HG03457 (cell line): ENCODE results near the gene SDS.

Experiments used
- ATAC-seq: cut with Tn5 transposase; IDR thresholded peaks from one replicate; pipeline ENCODE4 v1.9.1; 2021; ENCODE audit warnings: moderate number of reproducible peaks; ENCODE audit not compliant: unreplicated experiment

SDS gene, protein sequence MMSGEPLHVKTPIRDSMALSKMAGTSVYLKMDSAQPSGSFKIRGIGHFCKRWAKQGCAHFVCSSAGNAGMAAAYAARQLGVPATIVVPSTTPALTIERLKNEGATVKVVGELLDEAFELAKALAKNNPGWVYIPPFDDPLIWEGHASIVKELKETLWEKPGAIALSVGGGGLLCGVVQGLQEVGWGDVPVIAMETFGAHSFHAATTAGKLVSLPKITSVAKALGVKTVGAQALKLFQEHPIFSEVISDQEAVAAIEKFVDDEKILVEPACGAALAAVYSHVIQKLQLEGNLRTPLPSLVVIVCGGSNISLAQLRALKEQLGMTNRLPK

GRCh38 chr12:113403435-113404415 is at the start of gene SDS:
Gene SDS (minus strand): TSS chr12:113403887. CDS start chr12:113399708, 4,179 bp downstream.
- ATAC-seq, result no peak

GRCh38 chr12:113453330-113453729 is 49.6 kb upstream of the SDS start:
- ATAC-seq, result no peak

- no peak for ATAC-seq
Observed at GRCh38 chr12:113452458-113452857, 48.8 kb upstream of the SDS start.

DNA sequence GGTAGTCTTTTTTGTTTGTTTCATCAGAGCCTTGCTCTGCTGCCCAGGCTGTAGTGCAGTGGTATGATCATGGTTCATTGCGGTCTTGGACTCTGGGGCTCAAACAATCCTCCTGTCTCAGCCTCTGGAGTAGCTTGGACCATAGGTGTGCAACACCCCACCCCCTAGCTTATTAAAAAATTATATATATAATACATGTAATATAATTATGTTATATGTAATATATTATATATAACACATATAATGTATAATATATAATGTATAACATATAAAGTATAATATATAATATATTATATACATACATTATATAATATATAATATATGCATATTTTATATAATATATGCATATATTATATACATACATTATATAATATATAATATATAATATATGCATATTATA is 46.2 kb upstream of the SDS start:
- ATAC-seq, result no peak

DNA sequence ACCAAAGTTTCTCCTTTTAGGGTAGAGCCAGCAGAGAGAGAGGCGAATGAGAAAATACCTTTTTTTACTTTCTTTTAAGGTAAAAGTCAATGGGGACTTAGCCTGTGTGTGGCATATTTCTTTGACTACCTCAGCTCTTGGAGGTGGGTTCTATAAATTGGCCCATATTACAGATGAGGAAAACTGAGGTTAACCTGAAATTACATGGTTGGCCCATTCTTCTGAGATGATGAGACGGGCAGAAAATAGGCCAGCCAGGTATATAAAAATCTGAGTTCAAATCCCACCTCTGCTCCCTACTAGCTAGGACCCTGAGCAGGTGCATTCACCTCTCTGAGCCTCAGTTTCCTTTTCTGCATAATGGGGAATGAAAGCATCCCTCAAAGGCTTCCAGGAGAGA is 45.6 kb upstream of the SDS start:
- no peak for ATAC-seq

GRCh38 chr12:113448873-113449272 is 45.2 kb upstream of the SDS start:
- ATAC-seq, result no peak

- ATAC-seq, result no peak
Observed at GRCh38 chr12:113445544-113446171, 42.0 kb upstream of the SDS start.

GRCh38 chr12:113443030-113443539 is 39.4 kb upstream of the SDS start:
- no peak for ATAC-seq

DNA sequence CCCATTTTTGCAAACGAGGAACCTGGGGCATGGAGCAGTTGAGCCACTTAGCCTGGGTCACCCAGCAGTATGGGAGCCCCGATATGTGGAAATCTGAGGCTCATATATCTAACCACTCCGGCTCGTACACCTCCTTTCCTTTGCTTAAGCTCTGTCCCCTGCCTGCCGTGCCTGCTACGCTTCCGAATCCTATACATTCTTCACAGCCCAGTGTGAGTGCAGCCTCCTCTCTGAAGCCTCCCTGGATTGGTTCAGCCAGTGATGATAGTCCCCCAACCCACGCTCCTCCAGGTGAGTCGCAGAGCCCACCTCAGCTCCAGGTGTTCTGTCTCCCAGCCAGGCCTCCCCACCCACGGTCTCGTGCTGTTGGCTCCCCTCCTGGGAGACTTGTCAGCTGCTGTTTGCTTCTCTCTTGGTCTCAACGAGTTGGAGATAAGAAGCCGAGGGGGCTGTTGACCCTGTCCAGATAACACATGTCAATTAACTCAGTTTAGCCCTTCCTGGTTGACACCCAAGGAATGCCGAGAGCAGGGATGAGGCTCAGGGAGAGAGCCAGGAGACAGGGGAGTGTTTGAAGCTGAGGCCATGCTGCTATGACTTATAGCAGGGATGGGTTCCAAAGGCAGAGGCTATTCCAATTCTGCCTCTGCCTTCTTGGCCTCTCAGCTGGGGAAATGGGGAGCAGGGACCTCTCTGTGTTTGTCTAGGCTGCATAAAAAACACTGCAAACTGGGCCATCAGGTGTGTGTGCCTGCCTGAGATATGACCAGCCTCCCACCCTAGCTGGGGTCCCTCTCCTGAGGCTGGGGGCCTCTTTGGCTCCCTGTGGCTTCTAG is 37.5 kb upstream of the SDS start:
- no peak for ATAC-seq

DNA sequence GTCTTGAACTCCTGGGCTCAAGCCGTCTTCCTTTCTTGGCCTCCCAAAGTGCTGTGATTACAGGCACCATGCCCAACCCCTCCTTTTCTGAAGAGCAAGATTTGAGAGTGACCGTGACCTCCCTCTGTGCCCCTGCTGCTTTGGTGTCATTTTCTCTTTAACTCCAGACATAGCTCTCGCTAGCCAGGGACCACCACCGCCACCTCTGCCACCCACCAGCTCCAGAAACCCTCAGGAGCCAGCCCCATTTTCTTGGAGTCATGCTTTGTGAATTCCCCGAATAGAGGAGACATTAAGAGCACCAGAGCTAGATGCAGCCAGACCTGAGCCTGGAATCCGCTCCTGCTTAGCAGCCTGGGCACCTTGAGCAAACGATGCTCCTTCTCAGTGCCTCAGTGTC is 36.6 kb upstream of the SDS start:
- no peak for ATAC-seq

GRCh38 chr12:113439606-113440030 is 35.9 kb upstream of the SDS start:
- no peak for ATAC-seq

GRCh38 chr12:113439301-113439597 is 35.6 kb upstream of the SDS start:
- ATAC-seq, result no peak

DNA sequence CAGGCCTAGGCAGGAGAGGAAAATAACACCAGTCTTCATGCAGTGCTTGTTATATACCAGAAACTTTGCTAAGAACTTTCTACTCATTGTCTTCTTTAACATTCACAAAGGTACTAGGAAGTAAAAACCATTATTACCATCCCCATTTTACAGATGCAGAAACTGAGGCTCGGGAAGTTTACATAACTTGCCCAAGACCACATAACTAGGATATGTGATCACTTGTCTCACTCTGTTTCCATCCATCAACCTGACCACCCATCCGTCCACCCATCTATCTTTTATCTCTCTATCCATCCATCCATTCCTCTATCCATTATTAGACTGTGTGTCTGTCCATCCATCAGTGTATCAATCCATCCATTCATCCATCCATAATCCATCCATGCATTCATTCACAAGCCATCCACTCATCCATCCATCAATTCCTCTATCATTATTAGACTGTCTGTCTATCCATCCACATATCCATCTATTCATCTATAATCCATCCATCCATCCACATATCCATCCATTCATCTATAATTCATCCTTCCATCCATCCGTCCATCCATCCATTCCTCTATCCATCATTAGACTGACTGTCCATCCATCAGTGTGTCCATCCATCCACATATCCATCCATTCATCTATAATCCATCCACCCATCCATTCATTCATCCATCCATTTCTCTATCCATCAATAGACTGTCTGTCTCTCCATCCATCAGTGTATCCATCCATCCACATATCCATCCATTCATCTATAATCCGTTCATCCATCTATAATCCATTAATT is 35.0 kb upstream of the SDS start:
- no peak for ATAC-seq

- ATAC-seq, result no peak
Observed at GRCh38 chr12:113437729-113438100, 34.0 kb upstream of the SDS start.

- ATAC-seq, result no peak
Observed at GRCh38 chr12:113436993-113437728, 33.5 kb upstream of the SDS start.

DNA sequence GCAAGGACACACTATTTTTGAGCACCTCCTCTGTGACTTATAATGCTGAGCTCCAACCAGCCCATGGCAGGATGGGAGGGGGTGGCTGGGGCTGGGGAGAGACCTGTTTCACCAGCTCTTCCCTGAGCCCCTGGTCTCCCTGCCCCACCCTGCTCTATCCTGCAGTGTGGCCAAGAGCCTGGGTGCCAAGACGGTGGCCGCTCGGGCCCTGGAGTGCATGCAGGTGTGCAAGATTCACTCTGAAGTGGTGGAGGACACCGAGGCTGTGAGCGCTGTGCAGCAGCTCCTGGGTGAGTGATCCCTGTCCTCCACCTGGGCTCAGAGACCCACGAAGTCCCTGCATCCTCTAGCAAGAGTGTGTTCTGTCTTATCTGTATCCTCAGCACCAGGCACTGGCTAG is 32.9 kb upstream of the SDS start:
- ATAC-seq, result no peak

DNA sequence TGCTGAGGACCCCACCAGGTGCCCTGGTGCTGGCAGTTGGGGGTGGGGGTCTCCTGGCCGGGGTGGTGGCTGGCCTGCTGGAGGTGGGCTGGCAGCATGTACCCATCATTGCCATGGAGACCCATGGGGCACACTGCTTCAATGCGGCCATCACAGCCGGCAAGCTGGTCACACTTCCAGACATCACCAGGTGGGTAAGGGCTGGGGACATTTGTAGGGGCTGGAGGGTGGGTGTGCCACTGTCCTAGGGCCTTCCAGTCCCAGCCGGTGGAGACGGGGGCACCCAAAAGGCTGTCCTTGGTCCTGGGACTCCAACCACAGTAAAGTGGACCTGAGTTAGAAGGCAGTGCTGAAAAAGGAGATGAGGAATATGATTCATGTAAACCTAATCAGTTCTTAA is 31.7 kb upstream of the SDS start:
- no peak for ATAC-seq

GRCh38 chr12:113432986-113433385 is 29.3 kb upstream of the SDS start:
- ATAC-seq, result no peak

- no peak for ATAC-seq
Observed at GRCh38 chr12:113428482-113428881, 24.8 kb upstream of the SDS start.
